Uterus (tissue), 4 donors: ENCODE results near the gene PICALM. TPM values are rescaled to one million over a fixed set of nuclear protein-coding genes. Genes with fewer than 3 reads are reported as not detected.

ENCODE experiments used
- DNase-seq, 2 donors: peaks; one replicate each; pipeline ENCODE4 v3.0.0-alpha.2; 2019 to 2020
- H3K27ac ChIP-seq, 2 donors: fragments of 200-600 bp; sonication (generic); 1 replicate in 1 of 2; 2 replicates in 1 of 2; pipeline ENCODE4 v1.5.1; 2016 to 2018
- H3K27me3 ChIP-seq, 2 donors: fragments of 200-600 bp; sonication (generic); one replicate each; pipeline ENCODE4 v1.5.1; 2018 to 2019; ENCODE audit warnings: control low read depth in 1 of 2
- H3K36me3 ChIP-seq, 2 donors: fragments of 200-600 bp; sonication (generic); one replicate each; pipeline ENCODE4 v1.5.1; 2019; ENCODE audit warnings: control low read depth in 1 of 2
- H3K4me1 ChIP-seq, 2 donors: fragments of 200-600 bp; sonication (generic); one replicate each; pipeline ENCODE4 v1.5.1; 2018 to 2019; ENCODE audit warnings: control low read depth in 1 of 2
- H3K4me3 ChIP-seq, 2 donors: fragments of 200-600 bp; sonication (generic); 1 replicate in 1 of 2; 2 replicates in 1 of 2; pipeline ENCODE4 v1.5.1; 2018 to 2019; ENCODE audit warnings: mild to moderate bottlenecking in 1 of 2
- H3K9me3 ChIP-seq, 2 donors: fragments of 200-600 bp; sonication (generic); one replicate each; pipeline ENCODE4 v1.5.1; 2019; ENCODE audit warnings: control low read depth in 1 of 2
- POLR2A ChIP-seq, 2 donors: fragments of 450-650 bp; IDR thresholded peaks; one replicate each; pipeline ENCODE4 v1.6.1; 2016; ENCODE audit warnings: antibody characterized with exemption in 2 of 2, mild to moderate bottlenecking in 1 of 2, moderate library complexity in 1 of 2
- intact Hi-C: fragments of 100-400 bp; cut with DNase I; formaldehyde crosslinking; loops from one replicate; pipeline ENCODE4 v1.15.1; 2023; ENCODE audit warnings: low total_unique reads
- total RNA-seq, 4 donors: library from RNA; depleted of rRNA in 3 of 4; stranded (reverse); fragments of >200 nt in 3 of 4; gene quantifications; one replicate each; pipeline versions ENCODE4 v1.1.0 to v1.2.4, GENCODE V29; 2014 to 2023
- TF ChIP-seq, protein P1 (sequence below), 4 experiments: fragments of 200-600 bp in 2 of 4; fragments of 450-650 bp in 2 of 4; sonication (generic) in 2 of 4; IDR thresholded peaks; one replicate each; pipeline ENCODE4 v1.5.1; 2016 to 2019; ENCODE audit warnings: antibody characterized with exemption in 4 of 4, mild to moderate bottlenecking in 2 of 4, moderate library complexity in 1 of 4
- donor health status: DM: yes; HTN: yes; CAD: no.

Gene PICALM
- total RNA-seq, 4 donors from 2014 or later, result 198 to 402 (median 298) TPM

- no peak overlapping the region for H3K27ac ChIP-seq
- no peaks in the 10 kb centered on the region for H3K27me3 ChIP-seq
- no peaks in the 10 kb centered on the region for H3K9me3 ChIP-seq
- intact Hi-C loops, result no loop called here
- TF ChIP-seq POLR2A (IDR thresholded peaks at IDR 0.05), result no peak
- TF ChIP-seq, protein P1, sequence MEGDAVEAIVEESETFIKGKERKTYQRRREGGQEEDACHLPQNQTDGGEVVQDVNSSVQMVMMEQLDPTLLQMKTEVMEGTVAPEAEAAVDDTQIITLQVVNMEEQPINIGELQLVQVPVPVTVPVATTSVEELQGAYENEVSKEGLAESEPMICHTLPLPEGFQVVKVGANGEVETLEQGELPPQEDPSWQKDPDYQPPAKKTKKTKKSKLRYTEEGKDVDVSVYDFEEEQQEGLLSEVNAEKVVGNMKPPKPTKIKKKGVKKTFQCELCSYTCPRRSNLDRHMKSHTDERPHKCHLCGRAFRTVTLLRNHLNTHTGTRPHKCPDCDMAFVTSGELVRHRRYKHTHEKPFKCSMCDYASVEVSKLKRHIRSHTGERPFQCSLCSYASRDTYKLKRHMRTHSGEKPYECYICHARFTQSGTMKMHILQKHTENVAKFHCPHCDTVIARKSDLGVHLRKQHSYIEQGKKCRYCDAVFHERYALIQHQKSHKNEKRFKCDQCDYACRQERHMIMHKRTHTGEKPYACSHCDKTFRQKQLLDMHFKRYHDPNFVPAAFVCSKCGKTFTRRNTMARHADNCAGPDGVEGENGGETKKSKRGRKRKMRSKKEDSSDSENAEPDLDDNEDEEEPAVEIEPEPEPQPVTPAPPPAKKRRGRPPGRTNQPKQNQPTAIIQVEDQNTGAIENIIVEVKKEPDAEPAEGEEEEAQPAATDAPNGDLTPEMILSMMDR (IDR thresholded peaks at IDR 0.05), result no peak
- H3K36me3 ChIP-seq, result no peaks in the 10 kb centered on the region
- DNase-seq, result no peak
- no peaks in the 10 kb centered on the region for H3K4me1 ChIP-seq
- no peak overlapping the region for H3K4me3 ChIP-seq
These were observed 92.4 kb downstream of the PICALM start for GRCh38 chr11:85976525-85976924.

DNA sequence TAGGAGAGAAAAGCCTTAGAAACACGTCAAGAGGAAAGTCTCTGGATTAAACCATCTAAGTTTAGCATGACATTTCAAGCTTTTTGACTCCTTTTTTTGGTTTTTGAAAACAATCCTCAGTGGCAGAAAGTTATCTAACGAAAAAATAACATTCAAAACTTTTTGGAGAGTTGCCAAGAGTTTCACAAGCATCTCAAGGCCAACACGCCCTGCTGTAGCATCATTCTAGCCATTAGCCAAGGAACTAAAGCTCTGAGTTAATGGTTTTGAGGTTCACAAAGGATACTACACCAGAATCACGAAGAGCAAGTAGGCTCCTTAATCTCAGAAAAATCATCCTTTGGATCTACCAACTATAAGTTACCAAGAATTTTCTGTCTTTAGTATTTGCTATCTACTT is 94.8 kb downstream of the PICALM start:
- Histone ChIP-seq H3K4me3 (no peak overlapping the region), H3K36me3 (no peaks in the 10 kb centered on the region), H3K27ac (peak overlapping the region in 1 of 2 donors; percentile 27), H3K4me1 (no peaks in the 10 kb centered on the region), H3K9me3 (no peaks in the 10 kb centered on the region), H3K27me3 (no peaks in the 10 kb centered on the region)
- TF ChIP-seq, protein P1 (IDR thresholded peaks at IDR 0.05), result no peak
- no peak for TF ChIP-seq POLR2A (IDR thresholded peaks at IDR 0.05)
- intact Hi-C loops, result no loop called here
- DNase-seq, result no peak

DNA sequence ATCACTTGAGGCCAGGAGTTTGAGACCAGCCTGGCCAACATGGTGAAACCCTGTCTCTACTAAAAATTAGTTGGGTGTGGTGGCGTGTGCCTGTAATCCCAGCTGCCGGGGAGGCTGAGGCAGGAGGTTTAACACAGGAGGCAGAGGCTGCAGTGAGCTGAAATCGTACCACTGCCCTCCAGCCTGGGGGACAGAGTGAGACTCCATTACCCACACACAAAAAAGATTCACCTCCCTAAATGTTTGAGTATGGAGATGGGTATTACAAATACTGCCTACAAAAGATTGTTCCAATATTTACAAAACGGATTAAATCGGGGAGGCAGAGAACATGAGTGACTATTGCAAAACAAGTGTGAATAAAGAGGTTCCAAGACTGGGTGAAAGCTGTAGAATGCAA is 98.3 kb downstream of the PICALM start:
- no peak overlapping the region for H3K27ac ChIP-seq

GRCh38 chr11:85967457-85967856 is 101.4 kb downstream of the PICALM start:
- intact Hi-C loops, result no loop called here
- no peak for DNase-seq
- Histone ChIP-seq H3K9me3 (no peaks in the 10 kb centered on the region), H3K4me1 (peaks cover 0 to 5% of the 10 kb centered on the region in 2 donors), H3K36me3 (no peaks in the 10 kb centered on the region), H3K27me3 (no peaks in the 10 kb centered on the region), H3K27ac (peak overlapping the region in 1 of 2 donors; percentile 29), H3K4me3 (no peak overlapping the region)
- no peak for TF ChIP-seq POLR2A (IDR thresholded peaks at IDR 0.05)
- TF ChIP-seq, protein P1 (IDR thresholded peaks at IDR 0.05), result no peak

More for the DNA sequence above, 98.3 kb downstream of the PICALM start:
- no peak for TF ChIP-seq POLR2A (IDR thresholded peaks at IDR 0.05)
- TF ChIP-seq, protein P1 (IDR thresholded peaks at IDR 0.05), result no peak
- no peak for DNase-seq
- Histone ChIP-seq H3K4me1 (no peaks in the 10 kb centered on the region), H3K4me3 (no peak overlapping the region), H3K9me3 (no peaks in the 10 kb centered on the region), H3K27me3 (no peaks in the 10 kb centered on the region), H3K36me3 (no peaks in the 10 kb centered on the region)
- intact Hi-C loops, result no loop called here

DNA sequence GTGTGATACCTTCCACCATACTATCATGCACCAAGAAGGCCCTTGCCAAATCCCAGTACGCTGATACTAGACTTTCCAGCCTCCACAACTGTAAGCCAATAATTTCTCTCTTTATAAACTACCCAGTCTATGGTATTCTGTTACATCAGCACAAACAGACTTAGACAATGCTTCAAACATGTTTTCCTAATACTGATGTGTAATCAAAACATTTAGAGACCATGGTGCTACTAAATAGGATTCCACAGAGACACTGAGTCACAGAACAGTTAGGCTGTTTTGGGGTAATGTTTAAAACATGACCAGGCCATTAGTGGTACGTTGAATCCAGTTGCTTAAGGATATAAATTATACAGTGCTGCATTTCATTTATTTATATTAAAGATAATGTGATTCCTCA is 103.7 kb downstream of the PICALM start:
- Histone ChIP-seq H3K4me1 (peaks cover 0 to 5% of the 10 kb centered on the region in 2 donors), H3K36me3 (no peaks in the 10 kb centered on the region), H3K9me3 (no peaks in the 10 kb centered on the region), H3K27ac (no peak overlapping the region), H3K4me3 (no peak overlapping the region), H3K27me3 (no peaks in the 10 kb centered on the region)
- intact Hi-C loops, result no loop called here
- DNase-seq, result no peak
- no peak for TF ChIP-seq POLR2A (IDR thresholded peaks at IDR 0.05)
- TF ChIP-seq, protein P1 (IDR thresholded peaks at IDR 0.05), result no peak
